CD14-positive monocyte (primary cell): Measurements from ENCODE around the gene ARHGEF33. TPM values are rescaled to one million over a fixed set of nuclear protein-coding genes. Genes with fewer than 3 reads are reported as not detected.

ENCODE experiments used
- DNase-seq, 3 donors: peaks; one replicate each; pipeline ENCODE4 v3.0.0-alpha.2; 2011 to 2022
- H2AFZ ChIP-seq: 2 replicates; pipeline ENCODE4 v1.6.0; 2012; ENCODE audit warnings: mild to moderate bottlenecking, low read depth, low read length, inconsistent platforms; ENCODE audit not compliant: insufficient read depth, poor library complexity, severe bottlenecking
- H3K27ac ChIP-seq, 2 donors: 1 replicate in 1 of 2; 2 replicates in 1 of 2; pipeline ENCODE4 v1.5.1; 2012 to 2013; ENCODE audit warnings: low read length in 2 of 2, control low read depth in 1 of 2, inconsistent platforms in 1 of 2, low read depth in 1 of 2, mild to moderate bottlenecking in 1 of 2
- H3K27me3 ChIP-seq, 2 donors: one replicate each; pipeline versions ENCODE4 v1.6.0 to v1.6.1; 2011 to 2013; ENCODE audit warnings: low read length in 2 of 2; ENCODE audit not compliant: control insufficient read depth in 2 of 2, insufficient read depth in 2 of 2
- H3K36me3 ChIP-seq, 2 donors: replicated peaks in 1 of 2; 1 replicate in 1 of 2; 2 replicates in 1 of 2; pipeline versions ENCODE4 v1.5.1 to v1.6.1; 2012 to 2013; ENCODE audit warnings: low read length in 2 of 2, control low read depth in 1 of 2, inconsistent platforms in 1 of 2, mild to moderate bottlenecking in 1 of 2; ENCODE audit not compliant: insufficient read depth in 2 of 2, control insufficient read depth in 1 of 2
- H3K4me1 ChIP-seq, 2 donors: 1 replicate in 1 of 2; 2 replicates in 1 of 2; pipeline versions ENCODE4 v1.5.1 to v1.6.1; 2012 to 2013; ENCODE audit warnings: low read length in 2 of 2, control low read depth in 1 of 2, inconsistent platforms in 1 of 2, mild to moderate bottlenecking in 1 of 2, moderate library complexity in 1 of 2; ENCODE audit not compliant: insufficient read depth in 2 of 2, control insufficient read depth in 1 of 2
- H3K4me2 ChIP-seq: replicated peaks from 2 replicates; pipeline ENCODE3; 2012; ENCODE audit warnings: low read length, moderate library complexity, mild to moderate bottlenecking; ENCODE audit not compliant: poor library complexity, severe bottlenecking; ENCODE audit errors: extremely low read depth
- H3K4me3 ChIP-seq, 3 experiments: fragments of 200-600 bp in 1 of 3; sonication (generic) in 1 of 3; replicated peaks in 1 of 3; 1 replicate in 2 of 3; 2 replicates in 1 of 3; pipeline ENCODE4 v1.5.1; 2011 to 2013; ENCODE audit warnings: low read length in 3 of 3, mild to moderate bottlenecking in 3 of 3, control low read depth in 2 of 3, low read depth in 2 of 3, inconsistent platforms in 1 of 3, moderate library complexity in 1 of 3
- H3K79me2 ChIP-seq: 2 replicates; pipeline ENCODE4 v1.6.0; 2012; ENCODE audit warnings: mild to moderate bottlenecking, control low read depth, inconsistent platforms, low read length, moderate library complexity; ENCODE audit not compliant: insufficient read depth
- H3K9ac ChIP-seq: 2 replicates; pipeline ENCODE4 v1.6.0; 2017; ENCODE audit warnings: low read length, mild to moderate bottlenecking; ENCODE audit not compliant: insufficient read depth, poor library complexity, severe bottlenecking
- H3K9me3 ChIP-seq, 2 donors: replicated peaks in 1 of 2; 1 replicate in 1 of 2; 2 replicates in 1 of 2; pipeline versions ENCODE4 v1.5.1 to v1.6.1; 2012 to 2013; ENCODE audit warnings: low read length in 2 of 2, control low read depth in 1 of 2; ENCODE audit not compliant: control insufficient read depth in 1 of 2, insufficient read depth in 1 of 2
- H4K20me1 ChIP-seq: 2 replicates; pipeline ENCODE4 v1.6.0; 2012; ENCODE audit warnings: mild to moderate bottlenecking, low read length, control low read depth, moderate library complexity; ENCODE audit not compliant: insufficient read depth
- H3K27ac Mint-ChIP-seq, 7 donors: one replicate each; pipeline ENCODE4 v1.8.0; 2020; ENCODE audit warnings: mild to moderate bottlenecking in 7 of 7, mixed read lengths in 7 of 7, moderate library complexity in 6 of 7, inconsistent platforms in 2 of 7
- H3K27me3 Mint-ChIP-seq, 3 donors: one replicate each; pipeline ENCODE4 v1.8.0; 2021 to 2022; ENCODE audit warnings: low read depth in 3 of 3, mild to moderate bottlenecking in 3 of 3, mixed read lengths in 3 of 3, moderate library complexity in 3 of 3, inconsistent platforms in 1 of 3
- H3K36me3 Mint-ChIP-seq, 2 donors: one replicate each; pipeline ENCODE4 v1.8.0; 2020; ENCODE audit warnings: mixed read lengths in 2 of 2, inconsistent platforms in 1 of 2, mild to moderate bottlenecking in 1 of 2
- H3K4me1 Mint-ChIP-seq: one replicate; pipeline ENCODE4 v1.8.0; 2020; ENCODE audit warnings: mild to moderate bottlenecking, mixed read lengths
- H3K4me3 Mint-ChIP-seq, 2 donors: one replicate each; pipeline ENCODE4 v1.8.0; 2020; ENCODE audit warnings: mild to moderate bottlenecking in 2 of 2, mixed read lengths in 2 of 2, moderate library complexity in 1 of 2
- H3K9me3 Mint-ChIP-seq, 7 donors: one replicate each; pipeline ENCODE4 v1.8.0; 2020 to 2022; ENCODE audit warnings: mixed read lengths in 7 of 7, mild to moderate bottlenecking in 6 of 7, moderate library complexity in 6 of 7, inconsistent platforms in 2 of 7
- WGBS: methylation state at CpG from one replicate; pipeline ENCODE4 v1.1.5; 2013; ENCODE audit warnings: missing lambda C conversion rate; ENCODE audit not compliant: insufficient coverage; 5-methylcytosine and 5-hydroxymethylcytosine counted together
- intact Hi-C, 2 donors: fragments of 100-400 bp; cut with micrococcal nuclease; formaldehyde crosslinking; loops; one replicate each; pipeline versions ENCODE4 v1.15.0 to v1.15.1; 2023
- polyA plus RNA-seq, 3 donors: library from polyadenylated mRNA; depleted of rRNA in 1 of 3; unstranded in 2 of 3; stranded (reverse) in 1 of 3; fragments of 300-500 nt in 2 of 3; fragments of >200 nt in 1 of 3; fragmentation: Illumina TruSeq in 2 of 3; gene quantifications; 1 replicate in 2 of 3; 2 replicates in 1 of 3; pipeline ENCODE4 v1.2.3, GENCODE V29; 2012 to 2021
- TF ChIP-seq, protein P1 (sequence below): fragments of 200-600 bp; IDR thresholded peaks from one replicate; pipeline ENCODE4 v1.8.0; 2022; ENCODE audit warnings: antibody characterized with exemption, mild to moderate bottlenecking

The ARHGEF33 gene
- polyA plus RNA-seq, 3 donors, result 0.33 TPM; not detected in 2

DNA sequence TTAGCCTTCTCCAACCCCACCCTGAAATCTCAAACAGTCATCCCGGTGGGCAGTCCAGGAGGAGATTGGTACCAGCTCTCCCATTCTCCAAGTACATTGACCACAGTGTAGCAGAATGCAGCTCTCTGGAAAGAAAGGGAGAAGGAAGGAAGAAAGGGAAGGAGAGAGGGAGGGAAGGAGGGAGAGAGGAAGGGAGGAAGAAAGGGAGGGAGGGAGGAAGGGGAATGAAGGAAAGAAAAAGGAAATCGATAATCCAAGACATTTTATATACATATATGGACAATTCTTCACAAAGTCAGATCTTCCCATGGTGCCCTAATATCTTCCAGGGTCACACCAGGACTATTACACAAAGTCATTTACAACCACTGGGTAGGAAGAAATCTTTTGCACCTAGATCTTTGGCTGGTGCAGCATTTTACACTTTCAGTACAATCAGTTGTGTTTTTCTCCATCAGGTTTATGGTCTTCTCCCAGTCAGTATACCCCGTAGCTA lies 58.8 kb downstream of the ARHGEF33 start:
- Mint-ChIP-seq H3K36me3 (no peaks in the 10 kb centered on the region), H3K27ac (peak overlapping the region in 2 of 7 donors; percentile 46 to 88), H3K27me3 (no peaks in the 10 kb centered on the region), H3K9me3 (peaks cover 0 to 6% (median 4%) of the 10 kb centered on the region in 7 donors), H3K4me3 (no peak overlapping the region), H3K4me1 (peaks cover 35% of the 10 kb centered on the region)
- TF ChIP-seq, protein P1, sequence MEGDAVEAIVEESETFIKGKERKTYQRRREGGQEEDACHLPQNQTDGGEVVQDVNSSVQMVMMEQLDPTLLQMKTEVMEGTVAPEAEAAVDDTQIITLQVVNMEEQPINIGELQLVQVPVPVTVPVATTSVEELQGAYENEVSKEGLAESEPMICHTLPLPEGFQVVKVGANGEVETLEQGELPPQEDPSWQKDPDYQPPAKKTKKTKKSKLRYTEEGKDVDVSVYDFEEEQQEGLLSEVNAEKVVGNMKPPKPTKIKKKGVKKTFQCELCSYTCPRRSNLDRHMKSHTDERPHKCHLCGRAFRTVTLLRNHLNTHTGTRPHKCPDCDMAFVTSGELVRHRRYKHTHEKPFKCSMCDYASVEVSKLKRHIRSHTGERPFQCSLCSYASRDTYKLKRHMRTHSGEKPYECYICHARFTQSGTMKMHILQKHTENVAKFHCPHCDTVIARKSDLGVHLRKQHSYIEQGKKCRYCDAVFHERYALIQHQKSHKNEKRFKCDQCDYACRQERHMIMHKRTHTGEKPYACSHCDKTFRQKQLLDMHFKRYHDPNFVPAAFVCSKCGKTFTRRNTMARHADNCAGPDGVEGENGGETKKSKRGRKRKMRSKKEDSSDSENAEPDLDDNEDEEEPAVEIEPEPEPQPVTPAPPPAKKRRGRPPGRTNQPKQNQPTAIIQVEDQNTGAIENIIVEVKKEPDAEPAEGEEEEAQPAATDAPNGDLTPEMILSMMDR, result no peak
- Histone ChIP-seq H3K4me1 (peaks cover 22 to 24% of the 10 kb centered on the region in 2 donors), H3K36me3 (no peaks in the 10 kb centered on the region), H3K9ac (no peak overlapping the region), H3K9me3 (no peaks in the 10 kb centered on the region), H3K27me3 (no peaks in the 10 kb centered on the region), H4K20me1 (no peaks in the 10 kb centered on the region), H3K27ac (peak overlapping the region in 1 of 2 donors; percentile 60), H3K4me2 (no peak overlapping the region), H3K4me3 (no peak overlapping the region), H3K79me2 (no peaks in the 10 kb centered on the region), H2AFZ (peak overlapping the region; percentile 56)
- DNase-seq, result no peak
- intact Hi-C loops, result no loop called here
- 100% methylated on average over 1 of the region's 3 CpGs for WGBS

- Histone ChIP-seq H3K9ac (no peak overlapping the region), H3K4me3 (no peak overlapping the region), H3K4me2 (no peak overlapping the region), H4K20me1 (no peaks in the 10 kb centered on the region), H3K27ac (peak overlapping the region in 1 of 2 donors; percentile 60), H3K4me1 (peaks cover 22 to 24% of the 10 kb centered on the region in 2 donors), H3K36me3 (no peaks in the 10 kb centered on the region), H3K27me3 (no peaks in the 10 kb centered on the region), H3K79me2 (no peaks in the 10 kb centered on the region), H2AFZ (peak overlapping the region; percentile 56), H3K9me3 (no peaks in the 10 kb centered on the region)
- Mint-ChIP-seq H3K4me1 (peaks cover 32% of the 10 kb centered on the region), H3K36me3 (no peaks in the 10 kb centered on the region), H3K27me3 (no peaks in the 10 kb centered on the region), H3K4me3 (no peak overlapping the region), H3K9me3 (peaks cover 0 to 6% (median 4%) of the 10 kb centered on the region in 7 donors), H3K27ac (peak overlapping the region in 6 of 7 donors; percentile 11 to 66 (median 43))
- no CpG with 5 or more reads among the region's 4 CpGs for WGBS
- TF ChIP-seq, protein P1, result no peak
- no peak for DNase-seq
- intact Hi-C loops, result no loop called here
Measured at GRCh38 chr2:38948995-38949394, 59.3 kb downstream of the ARHGEF33 start.
